ENCODE measurements around the gene KRTAP1-1. TPM values are rescaled to one million over a fixed set of nuclear protein-coding genes. Genes with fewer than 3 reads are reported as not detected.

The KRTAP1-1 gene
- polyA plus RNA-seq, 1 donor from 2014 or later: not detected

GRCh38 chr17:41009936-41010335 is 31.3 kb downstream of the KRTAP1-1 start:
- H2AFZ ChIP-seq (ENCODE audit: low read depth, low read length): no peak overlapping the region
- no peaks in the 10 kb centered on the region for H4K20me1 ChIP-seq (ENCODE audit: insufficient read depth)
- no peaks in the 10 kb centered on the region for H3F3A ChIP-seq (ENCODE audit: insufficient read depth, low read length, poor library complexity, severe bottlenecking)
- no peak for TF ChIP-seq REST (IDR thresholded peaks at IDR 0.05; ENCODE audit: borderline replicate concordance)
- TF ChIP-seq CTCF (IDR thresholded peaks at IDR 0.05; ENCODE audit: poor library complexity, severe bottlenecking): no peak
- TF ChIP-seq SMC3 (conservative IDR thresholded peaks at IDR 0.05; ENCODE audit: poor library complexity): no peak
- TF ChIP-seq MXI1 (conservative IDR thresholded peaks at IDR 0.05; ENCODE audit: poor library complexity, severe bottlenecking): no peak
- TF ChIP-seq TAF1 (IDR thresholded peaks at IDR 0.05; ENCODE audit: low read depth): no peak
- no peak for TF ChIP-seq EP300 (conservative IDR thresholded peaks at IDR 0.05; ENCODE audit: poor library complexity, severe bottlenecking)
- TF ChIP-seq RAD21 (conservative IDR thresholded peaks at IDR 0.05): no peak
- no peak for TF ChIP-seq POLR2AphosphoS5 (IDR thresholded peaks at IDR 0.05)
- no peak for TF ChIP-seq EZH2 (IDR thresholded peaks at IDR 0.05; ENCODE audit: borderline replicate concordance, insufficient read depth, low read length, poor library complexity, severe bottlenecking)
- no peaks in the 10 kb centered on the region for H3K79me2 ChIP-seq (replicated peaks; ENCODE audit: insufficient read depth, low read length)
- H3K9me2 ChIP-seq (ENCODE audit: insufficient read depth, low read length): no peaks in the 10 kb centered on the region
- no peaks in the 10 kb centered on the region for H3K27me3 ChIP-seq (ENCODE audit: insufficient read depth, low read depth, low read length)
- no peak overlapping the region for H3K4me2 ChIP-seq (ENCODE audit: low read length)
- no peak overlapping the region for H3K4me3 ChIP-seq (ENCODE audit: low read length)
- no peaks in the 10 kb centered on the region for H3K36me3 ChIP-seq (ENCODE audit: insufficient read depth, low read length)
- H3K9me3 ChIP-seq (ENCODE audit: low read length): no peaks in the 10 kb centered on the region
- H3K9ac ChIP-seq (ENCODE audit: low read length): no peak overlapping the region
- H3K27ac ChIP-seq (ENCODE audit: low read length): no peak overlapping the region

GRCh38 chr17:41009301-41009760 is 31.9 kb downstream of the KRTAP1-1 start:
- no peak overlapping the region for H3K4me2 ChIP-seq (ENCODE audit: low read length)

More at GRCh38 chr17:41009301-41009760, 31.9 kb downstream of the KRTAP1-1 start:
- H3K4me3 ChIP-seq (ENCODE audit: low read length): no peak overlapping the region
- H3K36me3 ChIP-seq (ENCODE audit: insufficient read depth, low read length): no peaks in the 10 kb centered on the region
- no peaks in the 10 kb centered on the region for H3K9me3 ChIP-seq (ENCODE audit: low read length)
- TF ChIP-seq MXI1 (conservative IDR thresholded peaks at IDR 0.05; ENCODE audit: poor library complexity, severe bottlenecking): no peak
- TF ChIP-seq TAF1 (IDR thresholded peaks at IDR 0.05; ENCODE audit: low read depth): no peak
- no peak for TF ChIP-seq REST (IDR thresholded peaks at IDR 0.05; ENCODE audit: borderline replicate concordance)
- no peaks in the 10 kb centered on the region for H3K79me2 ChIP-seq (replicated peaks; ENCODE audit: insufficient read depth, low read length)
- no peaks in the 10 kb centered on the region for H3F3A ChIP-seq (ENCODE audit: insufficient read depth, low read length, poor library complexity, severe bottlenecking)
- no peaks in the 10 kb centered on the region for H4K20me1 ChIP-seq (ENCODE audit: insufficient read depth)
- no peaks in the 10 kb centered on the region for H3K9me2 ChIP-seq (ENCODE audit: insufficient read depth, low read length)
- H3K9ac ChIP-seq (ENCODE audit: low read length): no peak overlapping the region
- no peak overlapping the region for H3K27ac ChIP-seq (ENCODE audit: low read length)
- H3K27me3 ChIP-seq (ENCODE audit: insufficient read depth, low read depth, low read length): no peaks in the 10 kb centered on the region
- no peak overlapping the region for H2AFZ ChIP-seq (ENCODE audit: low read depth, low read length)
